ENCODE results near the gene POLN.

GRCh38 chr4:2248821-2249261 lies 6.9 kb upstream of the POLN start:
- no peak for TF ChIP-seq EZH2 (IDR thresholded peaks at IDR 0.05; ENCODE audit: low read depth)
- TF ChIP-seq, protein P1, sequence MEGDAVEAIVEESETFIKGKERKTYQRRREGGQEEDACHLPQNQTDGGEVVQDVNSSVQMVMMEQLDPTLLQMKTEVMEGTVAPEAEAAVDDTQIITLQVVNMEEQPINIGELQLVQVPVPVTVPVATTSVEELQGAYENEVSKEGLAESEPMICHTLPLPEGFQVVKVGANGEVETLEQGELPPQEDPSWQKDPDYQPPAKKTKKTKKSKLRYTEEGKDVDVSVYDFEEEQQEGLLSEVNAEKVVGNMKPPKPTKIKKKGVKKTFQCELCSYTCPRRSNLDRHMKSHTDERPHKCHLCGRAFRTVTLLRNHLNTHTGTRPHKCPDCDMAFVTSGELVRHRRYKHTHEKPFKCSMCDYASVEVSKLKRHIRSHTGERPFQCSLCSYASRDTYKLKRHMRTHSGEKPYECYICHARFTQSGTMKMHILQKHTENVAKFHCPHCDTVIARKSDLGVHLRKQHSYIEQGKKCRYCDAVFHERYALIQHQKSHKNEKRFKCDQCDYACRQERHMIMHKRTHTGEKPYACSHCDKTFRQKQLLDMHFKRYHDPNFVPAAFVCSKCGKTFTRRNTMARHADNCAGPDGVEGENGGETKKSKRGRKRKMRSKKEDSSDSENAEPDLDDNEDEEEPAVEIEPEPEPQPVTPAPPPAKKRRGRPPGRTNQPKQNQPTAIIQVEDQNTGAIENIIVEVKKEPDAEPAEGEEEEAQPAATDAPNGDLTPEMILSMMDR (conservative IDR thresholded peaks at IDR 0.05), result no peak

Measured in PC-9 (cell line).